ENCODE measurements around the gene GPX2. TPM values are rescaled to one million over a fixed set of nuclear protein-coding genes. Genes with fewer than 3 reads are reported as not detected.

Gene GPX2
- total RNA-seq, 2 donors from 2014 or later: 489 to 682 TPM

DNA sequence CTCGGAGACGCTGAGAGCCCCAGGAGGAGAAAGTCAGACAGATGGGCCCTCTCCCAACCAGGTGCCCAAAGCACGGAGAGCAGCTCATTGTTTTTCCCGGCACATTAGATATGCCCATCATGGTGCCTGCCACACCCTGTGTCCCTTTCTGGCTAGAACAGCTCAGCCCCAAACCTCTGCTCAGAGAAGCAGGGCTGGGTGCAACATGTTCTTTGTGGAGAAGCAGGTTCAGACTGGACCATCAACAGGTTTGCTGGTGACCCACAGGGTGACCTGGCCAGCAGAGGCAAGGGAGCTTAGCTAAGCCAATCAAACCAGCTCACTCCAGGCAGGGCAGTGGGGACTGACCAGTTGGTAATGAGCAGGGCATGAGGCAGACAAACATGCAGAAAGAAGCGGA is 16.2 kb upstream of the GPX2 start:
- DNase-seq: no peak
- Histone ChIP-seq H3K4me3 (no peak overlapping the region), H3K36me3 (no peaks in the 10 kb centered on the region), H3K9ac (ENCODE audit: low read depth in 2 of 2, low read length in 2 of 2) (no peak overlapping the region), H3K4me1 (no peaks in the 10 kb centered on the region), H3K27ac (no peak overlapping the region), H3K9me3 (no peaks in the 10 kb centered on the region), H3K27me3 (no peaks in the 10 kb centered on the region)
- TF ChIP-seq, protein P1, sequence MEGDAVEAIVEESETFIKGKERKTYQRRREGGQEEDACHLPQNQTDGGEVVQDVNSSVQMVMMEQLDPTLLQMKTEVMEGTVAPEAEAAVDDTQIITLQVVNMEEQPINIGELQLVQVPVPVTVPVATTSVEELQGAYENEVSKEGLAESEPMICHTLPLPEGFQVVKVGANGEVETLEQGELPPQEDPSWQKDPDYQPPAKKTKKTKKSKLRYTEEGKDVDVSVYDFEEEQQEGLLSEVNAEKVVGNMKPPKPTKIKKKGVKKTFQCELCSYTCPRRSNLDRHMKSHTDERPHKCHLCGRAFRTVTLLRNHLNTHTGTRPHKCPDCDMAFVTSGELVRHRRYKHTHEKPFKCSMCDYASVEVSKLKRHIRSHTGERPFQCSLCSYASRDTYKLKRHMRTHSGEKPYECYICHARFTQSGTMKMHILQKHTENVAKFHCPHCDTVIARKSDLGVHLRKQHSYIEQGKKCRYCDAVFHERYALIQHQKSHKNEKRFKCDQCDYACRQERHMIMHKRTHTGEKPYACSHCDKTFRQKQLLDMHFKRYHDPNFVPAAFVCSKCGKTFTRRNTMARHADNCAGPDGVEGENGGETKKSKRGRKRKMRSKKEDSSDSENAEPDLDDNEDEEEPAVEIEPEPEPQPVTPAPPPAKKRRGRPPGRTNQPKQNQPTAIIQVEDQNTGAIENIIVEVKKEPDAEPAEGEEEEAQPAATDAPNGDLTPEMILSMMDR (IDR thresholded peaks at IDR 0.05): no peak
- intact Hi-C loops (cut with DNase I): no loop called here

DNA sequence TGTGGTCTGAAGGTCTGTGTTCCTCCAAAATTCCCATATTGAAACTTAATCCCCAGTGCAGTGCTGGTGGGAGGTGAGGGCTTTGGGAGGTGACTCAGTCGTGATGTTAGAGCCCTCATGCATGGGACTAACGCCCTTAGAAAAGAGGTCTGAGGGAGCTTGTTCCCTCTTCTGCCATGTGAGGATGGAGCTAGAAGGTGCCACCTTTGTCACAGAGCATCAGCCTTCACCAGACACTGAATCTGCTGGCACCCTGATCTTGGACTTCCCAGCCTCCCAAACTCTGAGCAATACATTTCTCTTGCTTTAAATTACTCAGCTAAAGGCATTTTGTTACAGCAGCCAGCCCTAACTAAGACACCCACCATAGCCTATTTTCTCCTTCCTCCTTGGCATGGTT is 15.7 kb upstream of the GPX2 start:
- no peaks in the 10 kb centered on the region for H3K36me3 ChIP-seq
- H3K4me1 ChIP-seq: no peaks in the 10 kb centered on the region
- TF ChIP-seq, protein P1 (IDR thresholded peaks at IDR 0.05): no peak

DNA sequence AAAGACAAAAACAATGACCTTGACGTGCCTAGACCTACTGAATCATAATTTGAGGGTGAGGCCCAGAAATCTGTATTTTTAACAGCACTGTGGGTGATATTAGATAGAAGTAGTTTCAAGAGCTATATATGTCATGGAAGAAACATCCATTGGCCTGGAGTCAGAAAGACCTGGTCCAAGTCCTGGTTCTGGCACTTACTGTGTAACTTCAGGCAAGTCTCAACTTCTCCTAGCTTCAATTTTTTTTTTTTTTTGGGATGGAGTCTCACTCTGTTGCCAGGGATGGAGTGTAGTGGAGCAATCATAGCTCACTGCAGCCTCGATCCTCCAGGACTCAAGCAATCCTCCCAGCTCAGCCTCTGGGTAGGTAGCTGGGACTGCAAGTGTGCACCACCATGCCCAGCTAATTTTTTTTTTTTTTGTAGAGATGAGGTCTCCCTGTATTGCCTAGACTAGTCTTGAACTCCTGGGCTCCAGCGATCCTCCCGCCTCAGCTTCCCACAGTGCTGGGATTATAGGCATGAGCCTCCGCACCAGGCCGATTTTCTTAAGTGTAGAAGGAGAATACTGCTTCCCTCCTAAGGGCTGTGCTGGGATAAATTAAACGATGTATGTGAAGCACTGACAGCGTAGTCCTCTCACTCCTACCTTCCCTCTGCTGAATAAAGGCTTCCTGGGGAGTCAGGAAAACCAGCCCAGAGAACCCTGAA is 14.3 kb upstream of the GPX2 start:
- no peak overlapping the region for H3K27ac ChIP-seq
- intact Hi-C loops (cut with DNase I): no loop called here
- no peak overlapping the region for H3K4me3 ChIP-seq
- no peaks in the 10 kb centered on the region for H3K36me3 ChIP-seq
- TF ChIP-seq, protein P1 (IDR thresholded peaks at IDR 0.05): no peak
- no peak for DNase-seq
- no peaks in the 10 kb centered on the region for H3K9me3 ChIP-seq
- no peaks in the 10 kb centered on the region for H3K27me3 ChIP-seq
- no peak overlapping the region for H3K9ac ChIP-seq (ENCODE audit: low read depth in 2 of 2, low read length in 2 of 2)
- no peaks in the 10 kb centered on the region for H3K4me1 ChIP-seq

More for the DNA sequence above, 15.7 kb upstream of the GPX2 start:
- DNase-seq: no peak
- Histone ChIP-seq H3K27ac (no peak overlapping the region), H3K4me3 (no peak overlapping the region), H3K9me3 (no peaks in the 10 kb centered on the region), H3K9ac (ENCODE audit: low read depth in 2 of 2, low read length in 2 of 2) (no peak overlapping the region), H3K27me3 (no peaks in the 10 kb centered on the region)
- intact Hi-C loops (cut with DNase I): no loop called here

DNA sequence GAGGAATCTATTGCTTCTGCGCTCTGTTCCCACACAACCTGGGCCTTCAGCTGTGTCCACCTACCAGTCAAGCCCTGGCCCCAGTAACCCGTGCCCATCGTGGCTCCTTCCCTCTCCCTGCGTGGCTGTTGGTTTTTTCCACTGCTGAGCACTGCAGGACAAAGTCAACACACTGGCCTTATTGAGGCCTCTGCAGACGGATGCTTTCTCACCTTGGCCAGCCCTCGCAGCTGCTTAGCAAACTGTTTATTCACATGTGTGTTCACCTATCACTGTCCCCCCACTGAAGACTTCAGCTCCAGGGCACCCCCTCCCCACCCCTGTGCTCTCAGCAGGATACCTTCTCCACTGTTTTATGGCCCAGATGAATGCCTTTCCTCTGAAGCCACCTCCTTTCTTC is 12.8 kb upstream of the GPX2 start:
- Histone ChIP-seq H3K4me1 (no peaks in the 10 kb centered on the region), H3K4me3 (no peak overlapping the region), H3K9me3 (no peaks in the 10 kb centered on the region), H3K36me3 (no peaks in the 10 kb centered on the region), H3K27me3 (no peaks in the 10 kb centered on the region), H3K9ac (ENCODE audit: low read depth in 2 of 2, low read length in 2 of 2) (no peak overlapping the region), H3K27ac (no peak overlapping the region)
- DNase-seq: no peak
- intact Hi-C loops (cut with DNase I): no loop called here
- TF ChIP-seq, protein P1 (IDR thresholded peaks at IDR 0.05): no peak

DNA sequence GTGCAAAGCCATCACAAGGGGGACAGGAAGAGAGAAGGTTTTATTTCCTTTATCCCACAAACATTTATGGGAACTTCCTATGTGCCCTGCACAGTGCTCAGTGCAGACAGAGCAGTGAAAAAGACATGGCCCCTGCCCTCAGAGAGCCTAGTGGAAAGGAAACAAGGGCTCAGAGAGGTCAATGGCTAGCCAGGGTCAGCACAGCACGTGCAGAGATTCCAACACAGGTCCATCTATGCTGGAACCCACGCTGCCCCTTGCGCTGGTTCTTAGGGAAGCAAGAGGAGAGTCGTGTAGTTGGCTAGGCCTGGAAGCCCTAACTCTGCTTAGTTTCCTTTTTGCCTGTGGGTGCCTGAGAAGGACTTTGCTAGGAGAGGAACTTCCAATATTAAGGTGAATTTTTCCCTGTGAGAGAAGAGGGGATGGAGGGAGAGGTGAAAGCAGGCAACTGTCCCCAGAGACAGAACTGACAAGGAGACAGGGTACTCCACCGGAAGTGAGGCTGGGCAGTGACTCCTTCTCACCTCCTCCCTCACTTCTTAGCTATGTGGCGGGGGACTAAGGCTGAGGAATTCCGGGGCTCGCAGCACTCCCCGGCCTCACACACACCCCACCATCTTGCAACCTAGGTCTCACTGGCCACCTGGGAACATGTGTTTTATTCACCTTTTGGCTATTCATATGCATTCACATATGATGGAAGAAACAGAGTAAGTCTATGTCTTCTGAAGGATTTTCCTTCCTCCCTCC is 12.1 kb upstream of the GPX2 start:
- Histone ChIP-seq H3K36me3 (no peaks in the 10 kb centered on the region), H3K9me3 (no peaks in the 10 kb centered on the region), H3K9ac (ENCODE audit: low read depth in 2 of 2, low read length in 2 of 2) (no peak overlapping the region), H3K4me1 (no peaks in the 10 kb centered on the region), H3K27me3 (no peaks in the 10 kb centered on the region), H3K27ac (no peak overlapping the region), H3K4me3 (no peak overlapping the region)
- TF ChIP-seq, protein P1 (IDR thresholded peaks at IDR 0.05): no peak
- intact Hi-C loops (cut with DNase I): no loop called here
- DNase-seq: no peak

All from colonic mucosa (tissue), 4 donors.